IMR-90 (cell line): ENCODE data around the gene SMC4. TPM values are rescaled to one million over a fixed set of nuclear protein-coding genes. Genes with fewer than 3 reads are reported as not detected.

Experiments
- ATAC-seq: fragments of 200-7000 bp; cut with Tn5 transposase; 2 replicates; pipeline ENCODE4 v1.9.1; 2020; ENCODE audit warnings: low read depth, mild to moderate bottlenecking, moderate library complexity
- BruUV-seq: library from RNA; stranded (reverse); fragments of 400-500 nt; replicated peaks from 2 replicates; lab custom pipeline; 2021; lab: Mats Ljungman, UMichigan
- CTCF ChIA-PET: fragments of 300-600 bp; formaldehyde crosslinking; extraction: SDS; loops from one replicate; lab custom pipeline; 2021; ENCODE audit warnings: antibody characterized with exemption; lab: Yijun Ruan, JAX
- POLR2A ChIA-PET: fragments of 300-600 bp; sonication (Branson Sonifier 250); formaldehyde crosslinking; loops from one replicate; lab custom pipeline; 2022; ENCODE audit warnings: antibody characterized with exemption; ENCODE audit not compliant: unreplicated experiment; lab: Charles Lee
- DNase-seq: peaks from one replicate; pipeline ENCODE4 v3.0.0; 2013
- H2AFZ ChIP-seq: replicated peaks from 2 replicates; pipeline ENCODE3; 2013; ENCODE audit warnings: low read length, mild to moderate bottlenecking; ENCODE audit not compliant: poor library complexity
- H2AK5ac ChIP-seq: 2 replicates; pipeline ENCODE4 v1.6.1; 2013; ENCODE audit warnings: low read depth, low read length, inconsistent platforms
- H2AK9ac ChIP-seq: replicated peaks from 2 replicates; pipeline ENCODE3; 2013; ENCODE audit warnings: mild to moderate bottlenecking, low read depth, low read length, moderate library complexity; ENCODE audit not compliant: poor library complexity
- H2BK120ac ChIP-seq: 2 replicates; pipeline ENCODE4 v1.6.1; 2013; ENCODE audit warnings: low read depth, low read length, inconsistent platforms
- H2BK15ac ChIP-seq: 3 replicates; pipeline ENCODE4 v1.6.1; 2013; ENCODE audit warnings: low read depth, low read length, inconsistent platforms
- H2BK20ac ChIP-seq: 2 replicates; pipeline ENCODE4 v1.6.1; 2013; ENCODE audit warnings: low read depth, mild to moderate bottlenecking, inconsistent platforms, low read length, moderate library complexity
- H2BK5ac ChIP-seq: 2 replicates; pipeline ENCODE4 v1.6.1; 2013; ENCODE audit warnings: mild to moderate bottlenecking, low read depth, low read length, inconsistent platforms; ENCODE audit not compliant: poor library complexity, severe bottlenecking
- H3K14ac ChIP-seq: replicated peaks from 2 replicates; pipeline ENCODE4 v1.6.1; 2013; ENCODE audit warnings: low read depth, low read length, inconsistent platforms
- H3K18ac ChIP-seq: 2 replicates; pipeline ENCODE4 v1.6.1; 2013; ENCODE audit warnings: low read depth, low read length, control low read depth
- H3K23ac ChIP-seq: 2 replicates; pipeline ENCODE4 v1.6.1; 2013; ENCODE audit warnings: low read depth, low read length, inconsistent platforms
- H3K27ac ChIP-seq: 2 replicates; pipeline ENCODE4 v1.5.1; 2013; ENCODE audit warnings: mild to moderate bottlenecking, control low read depth, low read length; ENCODE audit not compliant: insufficient read depth
- H3K27me3 ChIP-seq: 2 replicates; pipeline ENCODE4 v1.6.1; 2013; ENCODE audit warnings: low read length; ENCODE audit not compliant: control insufficient read depth, insufficient read depth
- H3K36me3 ChIP-seq: 2 replicates; pipeline ENCODE4 v1.6.1; 2013; ENCODE audit warnings: low read length, mixed read lengths; ENCODE audit not compliant: control insufficient read depth, insufficient read depth
- H3K4ac ChIP-seq: 2 replicates; pipeline ENCODE4 v1.6.1; 2013; ENCODE audit warnings: low read depth, low read length, inconsistent platforms
- H3K4me1 ChIP-seq: 2 replicates; pipeline ENCODE4 v1.6.1; 2013; ENCODE audit warnings: low read length, mixed read lengths; ENCODE audit not compliant: control insufficient read depth, insufficient read depth
- H3K4me2 ChIP-seq: 2 replicates; pipeline ENCODE4 v1.6.1; 2013; ENCODE audit warnings: low read depth, mild to moderate bottlenecking, control low read depth, low read length, moderate library complexity
- H3K4me3 ChIP-seq: 2 replicates; pipeline ENCODE4 v1.5.1; 2013; ENCODE audit warnings: low read depth, mild to moderate bottlenecking, control low read depth, low read length, moderate library complexity; ENCODE audit not compliant: insufficient read depth
- H3K56ac ChIP-seq: 2 replicates; pipeline ENCODE4 v1.6.1; 2013; ENCODE audit warnings: low read length, inconsistent platforms; ENCODE audit not compliant: insufficient read depth; ENCODE audit errors: extremely low read depth
- H3K79me1 ChIP-seq, 2 experiments: 2 replicates each; pipeline ENCODE4 v1.6.1; 2013; ENCODE audit warnings: low read length in 2 of 2, inconsistent platforms in 1 of 2, low read depth in 1 of 2
- H3K9ac ChIP-seq: 2 replicates; pipeline ENCODE4 v1.6.1; 2013; ENCODE audit warnings: low read depth, low read length, control low read depth
- H3K9me1 ChIP-seq: 2 replicates; pipeline ENCODE4 v1.6.1; 2013; ENCODE audit warnings: low read length, inconsistent platforms; ENCODE audit not compliant: insufficient read depth
- H3K9me3 ChIP-seq: 2 replicates; pipeline ENCODE4 v1.6.1; 2013; ENCODE audit warnings: low read length; ENCODE audit not compliant: control insufficient read depth, insufficient read depth
- H4K20me1 ChIP-seq: 2 replicates; pipeline ENCODE4 v1.6.1; 2013; ENCODE audit warnings: low read length, inconsistent platforms; ENCODE audit not compliant: insufficient read depth
- H4K5ac ChIP-seq: 2 replicates; pipeline ENCODE4 v1.6.1; 2013; ENCODE audit warnings: mild to moderate bottlenecking, low read depth, low read length, control low read depth
- H4K8ac ChIP-seq, 2 experiments: 2 replicates each; pipeline ENCODE4 v1.6.1; 2013; ENCODE audit warnings: low read depth in 2 of 2, low read length in 2 of 2, control low read depth in 1 of 2, inconsistent platforms in 1 of 2
- H4K91ac ChIP-seq: 2 replicates; pipeline ENCODE4 v1.6.1; 2013; ENCODE audit warnings: low read depth, low read length, inconsistent platforms; ENCODE audit not compliant: insufficient read depth
- BHLHE40 ChIP-seq: fragments of 150-350 bp; IDR thresholded peaks from 2 replicates; pipeline ENCODE4 v1.6.1; 2016; ENCODE audit warnings: mild to moderate bottlenecking, low read depth, low read length
- CEBPB ChIP-seq: IDR thresholded peaks from 2 replicates; pipeline ENCODE4 v1.6.1; 2012; ENCODE audit warnings: low read depth, low read length, improper control_type of control experiment
- CHD1 ChIP-seq: IDR thresholded peaks from 2 replicates; pipeline ENCODE4 v1.6.1; 2012; ENCODE audit warnings: low read depth, low read length, improper control_type of control experiment
- CTCF ChIP-seq: conservative IDR thresholded peaks from 2 replicates; pipeline ENCODE4 v1.5.1; 2012; ENCODE audit warnings: mild to moderate bottlenecking, low read depth, low read length, improper control_type of control experiment
- FOS ChIP-seq: fragments of 150-350 bp; IDR thresholded peaks from 2 replicates; pipeline ENCODE4 v1.6.1; 2016; ENCODE audit warnings: low read depth, low read length
- MAFK ChIP-seq: IDR thresholded peaks from 2 replicates; pipeline ENCODE4 v1.6.1; 2012; ENCODE audit warnings: low read depth, low read length, improper control_type of control experiment
- MAZ ChIP-seq: IDR thresholded peaks from 2 replicates; pipeline ENCODE4 v1.6.1; 2012; ENCODE audit warnings: low read depth, mild to moderate bottlenecking, low read length, improper control_type of control experiment, moderate library complexity, borderline replicate concordance
- MXI1 ChIP-seq: IDR thresholded peaks from 2 replicates; pipeline ENCODE4 v1.6.1; 2012; ENCODE audit warnings: low read depth, mild to moderate bottlenecking, low read length, moderate library complexity, borderline replicate concordance
- NFE2L2 ChIP-seq: fragments of 150-350 bp; IDR thresholded peaks from 2 replicates; pipeline ENCODE4 v1.6.1; 2016; ENCODE audit warnings: low read depth, mild to moderate bottlenecking, low read length
- POLR2A ChIP-seq: IDR thresholded peaks from 2 replicates; pipeline ENCODE4 v1.6.1; 2012; ENCODE audit warnings: mild to moderate bottlenecking, low read depth, low read length
- RAD21 ChIP-seq: IDR thresholded peaks from 2 replicates; pipeline ENCODE4 v1.6.1; 2012; ENCODE audit warnings: low read length, improper control_type of control experiment
- RCOR1 ChIP-seq: IDR thresholded peaks from 2 replicates; pipeline ENCODE4 v1.6.1; 2012; ENCODE audit warnings: mild to moderate bottlenecking, low read length, improper control_type of control experiment; ENCODE audit not compliant: insufficient replicate concordance
- RFX5 ChIP-seq: IDR thresholded peaks from 2 replicates; pipeline ENCODE4 v1.8.0; 2012; ENCODE audit warnings: low read depth, mild to moderate bottlenecking, low read length, moderate library complexity
- SMC3 ChIP-seq: fragments of 150-350 bp; IDR thresholded peaks from 2 replicates; pipeline ENCODE4 v1.6.1; 2016; ENCODE audit warnings: low read depth, mild to moderate bottlenecking, antibody characterized with exemption, low read length, moderate library complexity
- USF2 ChIP-seq: fragments of 150-350 bp; IDR thresholded peaks from 2 replicates; pipeline ENCODE4 v1.6.1; 2017; ENCODE audit warnings: mild to moderate bottlenecking, antibody characterized with exemption, low read length, low read depth
- WGBS, 2 experiments: methylation state at CpG; one replicate each; pipeline versions ENCODE4 v1.1.5 to v1.1.7; 2013; ENCODE audit warnings: missing lambda C conversion rate in 2 of 2; ENCODE audit not compliant: insufficient read length in 1 of 2; ENCODE audit errors: extremely low coverage in 2 of 2; 5-methylcytosine and 5-hydroxymethylcytosine counted together
- dilution Hi-C: fragments of 300-500 bp; cut with HindIII; formaldehyde crosslinking; loops from one replicate; pipeline ENCODE4 v1.14.3; 2018; ENCODE audit warnings: low sequenced_read_pairs; ENCODE audit not compliant: unreplicated experiment
- in situ Hi-C: fragments of 300-500 bp; cut with MboI; formaldehyde crosslinking; loops from 3 replicates; pipeline ENCODE4 v1.14.3; 2019; ENCODE audit warnings: low sequenced_read_pairs, inconsistent platforms, mixed read lengths
- intact Hi-C: fragments of 100-400 bp; cut with micrococcal nuclease; formaldehyde crosslinking; loops from 2 replicates; pipeline ENCODE4 v1.10.0; 2022
- polyA plus RNA-seq, 3 experiments: library from polyadenylated mRNA; depleted of rRNA; stranded (reverse); fragments of >200 nt; gene quantifications; 2 replicates each; pipeline ENCODE4 v1.2.3, GENCODE V29; 2012; ENCODE audit warnings: low replicate concordance in 1 of 3
- total RNA-seq: library from RNA; depleted of rRNA; stranded (reverse); fragments of >200 nt; gene quantifications from 2 replicates; pipeline ENCODE4 v1.2.3, GENCODE V29; 2012
- TF ChIP-seq, protein P1 (sequence below): fragments of 150-350 bp; IDR thresholded peaks from 2 replicates; pipeline ENCODE4 v1.6.1; 2016; ENCODE audit warnings: low read depth, mild to moderate bottlenecking, low read length, moderate library complexity, borderline replicate concordance

SMC4 gene
- total and polyA plus RNA-seq, 2 of the 4 experiments (the other 2 are of a cell fraction), result 48.8 to 50.1 TPM

DNA sequence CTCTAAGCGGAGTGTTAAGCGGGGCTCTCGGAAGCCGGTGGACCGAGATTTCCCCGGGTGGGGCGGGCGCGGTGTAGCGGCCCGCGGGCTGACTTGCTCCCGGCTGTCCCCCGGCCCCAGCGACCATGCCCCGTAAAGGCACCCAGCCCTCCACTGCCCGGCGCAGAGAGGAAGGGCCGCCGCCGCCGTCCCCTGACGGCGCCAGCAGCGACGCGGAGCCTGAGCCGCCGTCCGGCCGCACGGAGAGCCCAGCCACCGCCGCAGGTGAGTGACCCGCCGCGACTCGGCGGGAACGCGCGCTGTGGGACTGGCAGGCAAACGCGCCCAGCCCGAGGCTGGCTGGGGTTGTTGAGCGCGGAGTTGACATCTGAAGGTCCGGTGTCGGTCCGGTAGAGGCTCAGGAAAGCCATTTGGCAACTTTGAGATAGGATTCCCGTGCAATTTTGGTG, 1.3 kb downstream of the SMC4 start:
- ChIA-PET POLR2A (no interaction called here), CTCF (no interaction called here)
- Histone ChIP-seq H3K56ac (peak overlapping the region; percentile 84; the same call in 1 of the 2 replicates), H3K36me3 (no peaks in the 10 kb centered on the region; the same call in 1 of the 2 replicates), H2BK120ac (peak overlapping the region; percentile 76), H3K4me2 (peak overlapping the region; percentile 99), H3K4me1 (no peaks in the 10 kb centered on the region), H3K4ac (peak overlapping the region; percentile 68), H3K23ac (peak overlapping the region; percentile 94), H2AK9ac (peak overlapping the region; percentile 87), H4K20me1 (peaks cover 3% of the 10 kb centered on the region), H3K9me1 (no peaks in the 10 kb centered on the region), H2BK15ac (0 out of 3 replicates have a peak overlapping the region, but pooled peaks have one; percentile 15), H3K4me3 (peak overlapping the region; percentile 60), H3K79me1 (peaks cover 0 to 13% of the 10 kb centered on the region in 2 experiments; a peak in 2 of 4 replicates), H2BK5ac (peak overlapping the region; percentile 90), H2AK5ac (peak overlapping the region; percentile 32; the same call in 1 of the 2 replicates), H3K14ac (peak overlapping the region; percentile 76), H4K91ac (peak overlapping the region; percentile 67), H2AFZ (peak overlapping the region; percentile 90), H3K27me3 (no peaks in the 10 kb centered on the region), H3K18ac (peak overlapping the region; percentile 62; the same call in 1 of the 2 replicates), H3K9me3 (no peaks in the 10 kb centered on the region), H2BK20ac (no peak overlapping the region), H4K5ac (peak overlapping the region; percentile 69), H3K9ac (peak overlapping the region; percentile 66), H3K27ac (peak overlapping the region; percentile 88), H4K8ac (peak overlapping the region; percentile 21 to 67; a peak in 2 of 4 replicates)
- intact Hi-C loops, result loop anchor here (1.0 to 5.0 kb wide), 2 partner anchors 8 to 363 kb away; no protein-coding TSS in a partner anchor
- no peak for TF ChIP-seq BHLHE40
- TF ChIP-seq CEBPB, result no peak
- TF ChIP-seq USF2, result no peak
- TF ChIP-seq SMC3, result no peak
- no peak for TF ChIP-seq RAD21
- no peak for TF ChIP-seq RFX5
- no peak for TF ChIP-seq FOS
- no peak for TF ChIP-seq MXI1
- TF ChIP-seq MAZ, result no peak
- TF ChIP-seq, protein P1, sequence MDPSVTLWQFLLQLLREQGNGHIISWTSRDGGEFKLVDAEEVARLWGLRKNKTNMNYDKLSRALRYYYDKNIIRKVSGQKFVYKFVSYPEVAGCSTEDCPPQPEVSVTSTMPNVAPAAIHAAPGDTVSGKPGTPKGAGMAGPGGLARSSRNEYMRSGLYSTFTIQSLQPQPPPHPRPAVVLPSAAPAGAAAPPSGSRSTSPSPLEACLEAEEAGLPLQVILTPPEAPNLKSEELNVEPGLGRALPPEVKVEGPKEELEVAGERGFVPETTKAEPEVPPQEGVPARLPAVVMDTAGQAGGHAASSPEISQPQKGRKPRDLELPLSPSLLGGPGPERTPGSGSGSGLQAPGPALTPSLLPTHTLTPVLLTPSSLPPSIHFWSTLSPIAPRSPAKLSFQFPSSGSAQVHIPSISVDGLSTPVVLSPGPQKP, result no peak
- TF ChIP-seq POLR2A, result no peak
- no peak for TF ChIP-seq CHD1
- TF ChIP-seq RCOR1, result no peak
- TF ChIP-seq MAFK, result no peak
- no peak for TF ChIP-seq NFE2L2
- TF ChIP-seq CTCF, result no peak
- BruUV-seq, result no TSS peak
- no peak for ATAC-seq
- dilution Hi-C loops, result no loop called here
- DNase-seq, result no peak
- 0% methylated on average over 22 of the region's 51 CpGs; no CpG with 5 or more reads in 1 of the 2 experiments for WGBS, 2 experiments
- in situ Hi-C loops, result loop anchor here (25.0 kb wide), 1 partner anchor 513 kb away; no protein-coding TSS in a partner anchor
